Progenitor cell of endocrine pancreas (in vitro differentiated cells): ENCODE measurements around the gene UNK. TPM values are rescaled to one million over a fixed set of nuclear protein-coding genes. Genes with fewer than 3 reads are reported as not detected.

Experiments
- DNase-seq: peaks from one replicate; pipeline ENCODE4 v3.0.0; 2021; ENCODE audit warnings: low spot score; ENCODE audit not compliant: unreplicated experiment
- H3K27ac Mint-ChIP-seq: 2 replicates; pipeline ENCODE4 v1.8.0; 2021; ENCODE audit warnings: mild to moderate bottlenecking, moderate library complexity, mixed read lengths
- H3K27me3 Mint-ChIP-seq: 2 replicates; pipeline ENCODE4 v1.8.0; 2021; ENCODE audit warnings: mixed read lengths
- H3K36me3 Mint-ChIP-seq: 2 replicates; pipeline ENCODE4 v1.8.0; 2022; ENCODE audit warnings: mixed read lengths; ENCODE audit not compliant: insufficient read depth
- H3K4me1 Mint-ChIP-seq: 2 replicates; pipeline ENCODE4 v1.8.0; 2021; ENCODE audit warnings: low read depth, mixed read lengths
- H3K4me3 Mint-ChIP-seq: 2 replicates; pipeline ENCODE4 v1.8.0; 2021; ENCODE audit warnings: low read depth, mild to moderate bottlenecking, moderate library complexity, mixed read lengths
- H3K9me3 Mint-ChIP-seq: 2 replicates; pipeline ENCODE4 v1.8.0; 2021; ENCODE audit warnings: low read depth, mixed read lengths
- total RNA-seq: library from RNA; stranded (reverse); gene quantifications from 2 replicates; pipeline ENCODE4 v1.2.1, GENCODE V29; 2021
- TF ChIP-seq, protein P1 (sequence below): fragments of 200-600 bp; sonication (generic); IDR thresholded peaks from one replicate; pipeline ENCODE4 v1.5.0; 2021; ENCODE audit warnings: antibody characterized with exemption, mild to moderate bottlenecking; ENCODE audit not compliant: unreplicated experiment

Gene UNK
- total RNA-seq, 1 donor from 2014 or later, result 72.8 TPM

DNA sequence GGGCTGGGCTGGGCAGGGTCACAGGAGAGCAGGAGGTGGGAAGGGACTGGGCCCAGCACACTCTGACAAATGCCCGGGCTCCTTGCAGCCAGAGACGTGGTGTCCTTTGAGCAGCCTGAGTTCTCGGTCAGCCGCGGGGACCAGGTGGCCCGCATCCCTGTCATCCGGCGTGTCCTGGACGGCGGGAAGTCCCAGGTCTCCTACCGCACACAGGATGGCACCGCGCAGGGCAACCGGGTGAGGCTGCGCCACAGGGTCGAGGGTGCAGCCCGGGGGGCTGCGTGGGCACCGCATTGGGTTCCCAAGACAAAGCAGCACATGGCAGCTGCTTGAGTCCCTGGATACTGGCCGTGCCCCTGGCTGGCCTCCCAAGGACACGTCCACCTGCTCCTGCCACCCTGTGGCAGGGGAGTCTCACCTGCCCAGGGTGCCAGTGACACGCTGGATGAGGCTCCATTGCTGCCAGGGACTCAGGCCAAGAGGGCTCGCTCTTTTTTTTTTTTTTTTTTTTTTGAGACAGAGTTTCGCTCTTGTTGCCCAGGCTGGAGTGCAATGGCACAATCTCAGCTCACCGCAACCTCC lies 40.9 kb upstream of the UNK start:
- H3K36me3 Mint-ChIP-seq, result no peaks in the 10 kb centered on the region
- H3K4me3 Mint-ChIP-seq, result no peak overlapping the region

DNA sequence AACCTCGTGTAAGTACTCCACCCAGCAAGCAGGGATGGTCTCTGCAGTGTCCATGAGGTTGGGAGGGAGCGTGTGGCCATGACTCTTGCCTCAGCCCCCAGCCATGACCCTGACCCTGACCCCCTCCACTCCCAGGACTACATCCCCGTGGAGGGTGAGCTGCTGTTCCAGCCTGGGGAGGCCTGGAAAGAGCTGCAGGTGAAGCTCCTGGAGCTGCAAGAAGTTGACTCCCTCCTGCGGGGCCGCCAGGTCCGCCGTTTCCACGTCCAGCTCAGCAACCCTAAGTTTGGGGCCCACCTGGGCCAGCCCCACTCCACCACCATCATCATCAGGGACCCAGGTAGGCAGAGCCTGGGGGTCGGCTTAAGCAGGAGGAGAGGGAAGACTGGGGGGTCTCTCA lies 35.9 kb upstream of the UNK start:
- Mint-ChIP-seq H3K9me3 (no peaks in the 10 kb centered on the region), H3K27ac (no peak overlapping the region), H3K4me1 (no peaks in the 10 kb centered on the region), H3K4me3 (no peak overlapping the region), H3K36me3 (no peaks in the 10 kb centered on the region), H3K27me3 (peaks cover 5% of the 10 kb centered on the region)
- TF ChIP-seq, protein P1, sequence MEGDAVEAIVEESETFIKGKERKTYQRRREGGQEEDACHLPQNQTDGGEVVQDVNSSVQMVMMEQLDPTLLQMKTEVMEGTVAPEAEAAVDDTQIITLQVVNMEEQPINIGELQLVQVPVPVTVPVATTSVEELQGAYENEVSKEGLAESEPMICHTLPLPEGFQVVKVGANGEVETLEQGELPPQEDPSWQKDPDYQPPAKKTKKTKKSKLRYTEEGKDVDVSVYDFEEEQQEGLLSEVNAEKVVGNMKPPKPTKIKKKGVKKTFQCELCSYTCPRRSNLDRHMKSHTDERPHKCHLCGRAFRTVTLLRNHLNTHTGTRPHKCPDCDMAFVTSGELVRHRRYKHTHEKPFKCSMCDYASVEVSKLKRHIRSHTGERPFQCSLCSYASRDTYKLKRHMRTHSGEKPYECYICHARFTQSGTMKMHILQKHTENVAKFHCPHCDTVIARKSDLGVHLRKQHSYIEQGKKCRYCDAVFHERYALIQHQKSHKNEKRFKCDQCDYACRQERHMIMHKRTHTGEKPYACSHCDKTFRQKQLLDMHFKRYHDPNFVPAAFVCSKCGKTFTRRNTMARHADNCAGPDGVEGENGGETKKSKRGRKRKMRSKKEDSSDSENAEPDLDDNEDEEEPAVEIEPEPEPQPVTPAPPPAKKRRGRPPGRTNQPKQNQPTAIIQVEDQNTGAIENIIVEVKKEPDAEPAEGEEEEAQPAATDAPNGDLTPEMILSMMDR, result no peak
- no peak for DNase-seq

More for the DNA sequence above, 40.9 kb upstream of the UNK start:
- Mint-ChIP-seq H3K27me3 (no peaks in the 10 kb centered on the region), H3K9me3 (no peaks in the 10 kb centered on the region), H3K27ac (no peak overlapping the region), H3K4me1 (no peaks in the 10 kb centered on the region)
- no peak for DNase-seq
- TF ChIP-seq, protein P1, result no peak

DNA sequence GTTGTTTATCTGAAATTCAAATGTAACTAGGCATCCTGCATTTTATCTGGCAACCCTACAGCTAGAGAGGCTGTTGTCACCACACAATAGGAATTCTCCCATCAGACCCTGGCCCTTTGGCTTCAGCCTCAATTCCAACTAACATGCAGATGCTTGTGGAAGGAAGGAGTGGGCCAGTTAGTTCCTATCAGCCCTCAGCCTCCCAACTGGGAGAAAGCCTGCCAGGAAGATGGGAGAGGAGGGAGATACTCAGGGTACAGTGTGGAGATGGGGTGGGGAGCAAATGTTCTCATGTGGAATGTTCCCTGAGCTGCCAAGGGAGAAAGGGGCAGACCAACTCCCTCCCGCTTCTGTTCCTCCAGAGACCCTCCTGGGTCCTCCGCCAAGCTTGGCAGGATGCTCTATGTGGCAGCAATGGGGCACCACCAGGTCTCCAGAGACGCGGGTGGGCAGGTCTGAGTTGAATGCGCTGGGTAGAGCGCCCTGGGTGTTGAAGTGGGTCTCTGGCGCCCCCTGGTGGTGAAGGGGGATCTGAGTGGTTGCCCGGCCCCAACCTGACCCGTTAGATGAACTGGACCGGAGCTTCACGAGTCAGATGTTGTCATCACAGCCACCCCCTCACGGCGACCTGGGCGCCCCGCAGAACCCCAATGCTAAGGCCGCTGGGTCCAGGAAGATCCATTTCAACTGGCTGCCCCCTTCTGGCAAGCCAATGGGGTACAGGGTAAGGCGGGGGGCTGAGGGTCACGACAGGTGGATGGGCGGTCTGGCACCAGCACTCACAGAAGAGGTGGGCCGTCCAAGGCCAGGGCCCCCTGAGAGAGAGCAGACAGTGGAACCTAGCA lies 34.8 kb upstream of the UNK start:
- TF ChIP-seq, protein P1, result peak; percentile 98
- no peaks in the 10 kb centered on the region for H3K9me3 Mint-ChIP-seq
- peaks cover 3% of the 10 kb centered on the region for H3K4me1 Mint-ChIP-seq
- no peaks in the 10 kb centered on the region for H3K36me3 Mint-ChIP-seq
- H3K27me3 Mint-ChIP-seq, result peaks cover 8% of the 10 kb centered on the region
- no peak overlapping the region for H3K4me3 Mint-ChIP-seq
- DNase-seq, result peak; percentile 79
- no peak overlapping the region for H3K27ac Mint-ChIP-seq

DNA sequence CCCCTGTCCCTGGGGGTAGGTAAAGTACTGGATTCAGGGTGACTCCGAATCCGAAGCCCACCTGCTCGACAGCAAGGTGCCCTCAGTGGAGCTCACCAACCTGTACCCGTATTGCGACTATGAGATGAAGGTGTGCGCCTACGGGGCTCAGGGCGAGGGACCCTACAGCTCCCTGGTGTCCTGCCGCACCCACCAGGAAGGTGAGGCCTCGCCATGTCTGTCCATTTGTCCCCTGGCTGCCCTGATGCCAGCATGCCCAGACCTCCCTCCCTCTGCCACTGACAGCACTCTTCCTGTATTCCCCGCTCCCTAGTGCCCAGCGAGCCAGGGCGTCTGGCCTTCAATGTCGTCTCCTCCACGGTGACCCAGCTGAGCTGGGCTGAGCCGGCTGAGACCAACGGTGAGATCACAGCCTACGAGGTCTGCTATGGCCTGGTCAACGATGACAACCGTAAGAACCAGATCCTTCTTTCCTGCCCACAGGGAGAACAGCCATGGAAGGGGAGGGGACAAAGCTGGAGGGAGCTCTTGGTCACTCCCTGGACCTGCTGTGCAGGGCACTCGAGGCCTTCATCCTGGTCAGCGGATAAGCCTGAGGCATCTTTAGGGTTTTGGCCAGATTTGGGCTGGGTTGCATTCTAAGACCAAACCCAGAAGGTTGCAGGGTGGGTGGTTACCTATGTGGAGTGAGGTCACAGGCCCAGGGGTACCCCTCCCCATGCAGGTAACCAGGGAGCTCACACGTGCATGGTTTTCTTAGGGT lies 33.8 kb upstream of the UNK start:
- Mint-ChIP-seq H3K9me3 (no peaks in the 10 kb centered on the region), H3K4me1 (peaks cover 3% of the 10 kb centered on the region), H3K27ac (no peak overlapping the region), H3K4me3 (no peak overlapping the region), H3K27me3 (peaks cover 9% of the 10 kb centered on the region), H3K36me3 (no peaks in the 10 kb centered on the region)
- no peak for DNase-seq
- TF ChIP-seq, protein P1, result no peak

DNA sequence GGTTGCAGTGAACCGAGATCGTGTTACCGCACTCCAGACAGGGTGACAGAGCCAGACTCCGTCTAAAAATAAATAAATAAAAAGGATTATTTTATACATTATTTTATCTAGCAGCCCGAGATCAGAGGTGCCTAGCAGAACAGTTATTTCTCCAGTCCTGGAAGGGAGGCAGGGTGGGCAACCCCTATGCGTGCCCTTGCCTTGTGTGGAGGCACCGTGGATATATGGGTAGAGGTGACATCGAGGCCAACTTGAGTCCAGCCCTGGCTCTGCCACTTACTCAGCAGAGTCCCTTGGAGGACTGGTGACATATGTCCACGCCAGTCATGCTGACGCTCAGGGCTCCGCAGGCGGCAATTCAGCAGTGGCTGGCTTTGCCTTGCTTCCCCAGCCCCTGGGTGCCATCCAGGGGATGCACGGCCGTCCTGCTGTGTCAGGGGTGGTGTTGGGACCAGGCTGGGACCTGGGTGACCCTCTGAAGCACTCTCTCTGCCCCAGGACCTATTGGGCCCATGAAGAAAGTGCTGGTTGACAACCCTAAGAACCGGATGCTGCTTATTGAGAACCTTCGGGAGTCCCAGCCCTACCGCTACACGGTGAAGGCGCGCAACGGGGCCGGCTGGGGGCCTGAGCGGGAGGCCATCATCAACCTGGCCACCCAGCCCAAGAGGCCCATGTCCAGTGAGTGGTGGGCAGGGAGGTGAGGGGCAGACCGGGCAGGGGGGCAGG lies 32.8 kb upstream of the UNK start:
- TF ChIP-seq, protein P1, result no peak
- Mint-ChIP-seq H3K4me3 (no peak overlapping the region), H3K4me1 (peaks cover 3% of the 10 kb centered on the region), H3K36me3 (no peaks in the 10 kb centered on the region), H3K9me3 (no peaks in the 10 kb centered on the region), H3K27ac (no peak overlapping the region), H3K27me3 (peaks cover 9% of the 10 kb centered on the region)
- no peak for DNase-seq
